ENCODE measurements around the gene TRIO. TPM values are rescaled to one million over a fixed set of nuclear protein-coding genes. Genes with fewer than 3 reads are reported as not detected.

TRIO gene
- total RNA-seq, 1 experiment from 2014 or later: 68.4 TPM

DNA sequence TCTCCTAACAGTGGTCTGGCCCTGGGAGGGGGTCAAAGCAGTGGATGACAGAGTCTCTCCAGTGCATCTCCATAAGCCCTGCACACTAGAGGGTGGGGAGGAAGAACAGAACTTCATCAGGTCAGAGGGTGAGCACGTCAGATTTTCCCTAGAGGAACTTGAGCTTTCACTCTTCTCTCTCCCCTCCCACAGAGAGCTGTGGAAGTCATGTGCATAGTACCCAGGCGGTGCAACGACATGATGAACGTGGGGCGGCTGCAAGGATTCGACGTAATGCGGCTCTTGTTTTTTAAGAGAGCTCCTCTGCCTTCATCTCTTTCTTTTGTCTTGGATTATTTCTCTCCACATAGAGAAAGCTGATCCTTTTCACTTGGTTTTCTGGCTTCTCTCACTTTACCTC lies 338.2 kb downstream of the TRIO start (continued):
- no peak for TF ChIP-seq EZH2phosphoT487 (IDR thresholded peaks at IDR 0.05; ENCODE audit: borderline replicate concordance)
- TF ChIP-seq RAD21 (IDR thresholded peaks at IDR 0.05; ENCODE audit: low read depth): no peak
- TF ChIP-seq, protein P1, sequence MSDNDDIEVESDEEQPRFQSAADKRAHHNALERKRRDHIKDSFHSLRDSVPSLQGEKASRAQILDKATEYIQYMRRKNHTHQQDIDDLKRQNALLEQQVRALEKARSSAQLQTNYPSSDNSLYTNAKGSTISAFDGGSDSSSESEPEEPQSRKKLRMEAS (IDR thresholded peaks at IDR 0.05): no peak
- no peak for TF ChIP-seq ELF1 (IDR thresholded peaks at IDR 0.05; ENCODE audit: borderline replicate concordance, low read depth)
- no peak for TF ChIP-seq YY1 (IDR thresholded peaks at IDR 0.05; ENCODE audit: extremely low read depth, insufficient replicate concordance, low read depth, low read length)
- TF ChIP-seq CEBPB (IDR thresholded peaks at IDR 0.05; ENCODE audit: low read depth): no peak
- TF ChIP-seq POLR2A (IDR thresholded peaks at IDR 0.05; ENCODE audit: borderline replicate concordance, extremely low read depth, insufficient read depth, insufficient read length): no peak

DNA sequence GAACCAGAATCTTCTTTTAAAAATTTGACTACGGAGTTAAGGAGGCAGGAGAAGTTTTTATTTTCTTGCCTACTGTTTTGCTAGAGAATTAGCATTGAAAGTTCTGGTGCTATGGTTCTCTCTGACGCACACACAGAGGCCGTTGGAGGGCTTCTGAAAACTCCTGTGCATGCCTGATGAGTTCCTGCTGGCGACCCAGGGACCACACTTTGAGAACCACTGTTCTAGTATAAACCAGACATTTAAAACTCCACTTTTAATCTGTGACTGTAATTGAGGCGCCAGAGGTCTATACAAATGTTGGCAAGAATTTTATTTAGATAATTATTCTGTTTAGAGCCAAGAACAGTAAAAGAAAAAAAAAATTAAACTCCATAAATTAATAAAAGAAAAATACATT lies 338.9 kb downstream of the TRIO start:
- ATAC-seq (no peak), DNase-seq (ENCODE audit: low read depth, low spot score) (no peak)
- POLR2A ChIA-PET: no interaction called here

More for the DNA sequence above, 338.9 kb downstream of the TRIO start:
- no peak overlapping the region for H3K9ac ChIP-seq (ENCODE audit: low read length)
- no peaks in the 10 kb centered on the region for H3K79me2 ChIP-seq (ENCODE audit: insufficient read depth, low read length)
- H3K36me3 ChIP-seq (ENCODE audit: control insufficient read depth in 1 of 2, insufficient read depth in 2 of 2, low read length in 2 of 2): peaks cover 11 to 26% of the 10 kb centered on the region in 2 experiments
- no peak for TF ChIP-seq REST (IDR thresholded peaks at IDR 0.05; ENCODE audit: low read depth)
- no peak for TF ChIP-seq CTCF (IDR thresholded peaks at IDR 0.05 in 2 of 3, conservative IDR thresholded peaks at IDR 0.05 in 1 of 3; ENCODE audit: borderline replicate concordance in 1 of 3, insufficient read depth in 1 of 3, low read depth in 2 of 3, low read length in 2 of 3)
- TF ChIP-seq EZH2phosphoT487 (IDR thresholded peaks at IDR 0.05; ENCODE audit: borderline replicate concordance): no peak
- TF ChIP-seq CBX3 (IDR thresholded peaks at IDR 0.05; ENCODE audit: low read depth): no peak
- TF ChIP-seq JUND (IDR thresholded peaks at IDR 0.05): no peak
- no peak for TF ChIP-seq RAD21 (IDR thresholded peaks at IDR 0.05; ENCODE audit: low read depth)
- no peak for TF ChIP-seq POLR2AphosphoS5 (IDR thresholded peaks at IDR 0.05; ENCODE audit: low read depth, low read length)
- no peak for TF ChIP-seq ATF3 (IDR thresholded peaks at IDR 0.05)
- H4K20me1 ChIP-seq (ENCODE audit: insufficient read depth): no peaks in the 10 kb centered on the region
- ChIA-PET CTCF (no interaction called here), RAD21 (ENCODE audit: low non-redundant PET in 1 of 2, low total read pairs in 2 of 2, uncharacterized antibody in 2 of 2, unreplicated experiment in 2 of 2) (no interaction called here)
- H3K9me2 ChIP-seq (ENCODE audit: insufficient read depth): no peaks in the 10 kb centered on the region
- H3K4me2 ChIP-seq (ENCODE audit: low read length): no peak overlapping the region
- H3K4me3 ChIP-seq (replicated peaks in 1 of 2; ENCODE audit: low read depth in 1 of 2, low read length in 2 of 2): no peak overlapping the region
- no peaks in the 10 kb centered on the region for H3K9me3 ChIP-seq (ENCODE audit: control insufficient read depth in 1 of 2, insufficient read depth in 1 of 2, low read depth in 1 of 2, low read length in 2 of 2)
- H2AFZ ChIP-seq (ENCODE audit: low read depth, low read length, poor library complexity, severe bottlenecking): no peak overlapping the region
- H3K4me1 ChIP-seq (ENCODE audit: control insufficient read depth in 1 of 2, insufficient read depth in 2 of 2, low read length in 2 of 2): no peaks in the 10 kb centered on the region
- no peaks in the 10 kb centered on the region for H3K27me3 ChIP-seq (ENCODE audit: insufficient read depth, low read length)
- BruUV-seq (replicated peaks): no TSS peak
- no peak overlapping the region for H3K27ac ChIP-seq (ENCODE audit: low read depth, low read length)
- intact Hi-C loops (cut with micrococcal nuclease): no loop called here

Measured in HCT116 (cell line).